ENCODE data around the gene TUBGCP6. TPM values are rescaled to one million over a fixed set of nuclear protein-coding genes. Genes with fewer than 3 reads are reported as not detected.
"Not testable (repeated sequence)": the region's sequence is repeated elsewhere in the genome, so short reads cannot be mapped to it uniquely, and the experiment has no call there.

TUBGCP6 gene
- total RNA-seq, 1 donor from 2014 or later: 23.5 TPM

DNA sequence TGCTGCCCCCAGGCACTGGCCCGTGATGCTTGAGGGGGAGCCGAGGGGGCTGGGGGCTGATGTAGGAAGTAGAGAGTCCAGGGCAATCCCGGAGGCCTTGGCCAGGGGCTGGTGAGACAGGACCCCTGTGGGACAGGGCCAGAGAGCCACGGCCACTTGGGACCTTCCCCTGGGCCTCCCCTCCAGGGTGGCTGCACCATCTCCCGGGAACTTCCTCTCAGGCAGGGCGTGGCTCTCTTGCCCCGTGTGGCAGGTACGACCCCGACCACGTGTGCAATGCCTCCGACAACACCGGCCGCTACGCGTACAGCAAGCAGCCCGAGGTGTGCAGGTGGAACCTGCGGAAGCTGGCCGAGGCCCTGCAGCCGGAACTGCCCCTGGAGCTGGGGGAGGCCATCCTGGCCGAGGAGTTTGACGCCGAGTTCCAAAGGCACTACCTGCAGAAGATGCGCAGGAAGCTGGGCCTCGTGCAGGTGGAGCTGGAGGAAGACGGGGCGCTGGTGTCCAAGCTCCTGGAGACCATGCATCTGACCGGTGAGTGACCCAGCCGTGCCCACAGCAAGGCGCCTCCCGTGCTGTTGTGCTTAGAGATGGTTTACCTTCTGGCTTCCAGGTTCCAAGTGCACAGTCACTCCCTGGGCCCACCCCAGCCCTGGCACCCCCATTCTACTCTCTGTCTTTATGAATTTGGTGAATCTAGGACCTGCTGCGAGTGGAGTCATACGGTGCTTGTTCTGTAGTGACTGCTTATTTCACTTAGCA, 34.3 kb downstream of the TUBGCP6 start:
- DNase-seq: no peak

DNA sequence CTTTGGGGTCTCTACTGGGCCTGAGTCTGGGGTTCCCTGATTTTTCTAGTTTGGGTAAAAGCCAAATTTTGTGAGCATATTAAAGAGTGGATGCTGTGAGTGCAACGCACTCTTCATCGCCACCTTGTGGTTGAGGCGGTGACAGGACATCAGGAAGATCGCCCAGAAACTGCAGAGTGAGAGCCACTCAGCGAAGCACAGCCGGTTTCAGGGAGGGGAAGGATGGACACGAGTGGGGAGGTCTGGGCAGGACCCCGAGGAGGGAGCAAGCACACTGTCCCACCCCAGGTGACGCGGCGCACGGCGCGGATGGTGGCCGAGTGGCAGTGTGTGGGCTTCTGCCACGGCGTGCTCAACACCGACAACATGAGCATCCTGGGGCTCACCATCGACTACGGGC, 34.9 kb downstream of the TUBGCP6 start:
- DNase-seq: no peak

DNA sequence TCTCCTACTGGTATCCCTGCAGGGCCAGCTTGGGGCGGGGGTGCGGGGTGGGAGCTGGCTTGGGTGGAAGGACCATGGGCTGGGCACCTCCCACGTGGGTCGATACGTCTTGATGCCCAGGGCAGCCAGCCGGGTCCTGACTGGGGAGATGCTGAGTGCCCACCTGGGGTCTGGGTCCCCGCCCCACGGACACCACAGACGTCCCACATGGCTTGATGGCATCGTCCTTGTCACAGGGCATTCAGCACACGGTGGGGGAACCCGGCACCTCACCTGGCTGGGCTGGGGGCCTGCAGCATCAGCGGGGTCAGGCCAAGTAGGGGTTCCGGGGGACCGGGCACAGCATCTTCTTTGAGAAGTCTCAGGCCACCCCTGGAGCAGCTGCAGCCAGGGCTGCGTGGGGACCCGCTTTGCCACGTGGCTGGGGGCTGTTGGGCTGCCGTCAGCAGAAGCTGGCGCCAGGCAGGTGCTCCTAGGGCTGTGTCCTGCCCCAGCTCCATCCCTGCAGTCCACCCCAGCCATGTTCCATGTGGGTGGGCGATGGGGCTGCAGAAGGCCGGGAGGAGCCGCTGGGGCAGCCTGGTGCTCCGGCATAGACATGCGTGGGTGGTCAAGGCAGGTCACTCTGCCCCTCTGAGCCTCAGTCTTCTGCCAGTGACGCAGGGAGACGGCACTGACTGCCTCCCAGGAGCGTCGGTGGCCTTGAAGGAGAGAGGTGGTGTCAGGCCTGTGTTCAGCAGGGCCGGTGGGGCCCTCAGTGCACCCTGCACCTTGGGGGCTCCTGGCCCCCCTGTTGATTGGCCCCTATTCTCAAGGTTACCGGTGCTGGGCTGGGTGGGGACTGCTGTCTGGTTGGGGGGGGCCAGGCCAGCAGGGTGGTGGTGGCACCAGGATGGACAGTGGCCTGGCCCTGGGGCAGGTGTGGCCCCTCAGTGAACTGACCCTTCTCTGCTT, 35.6 kb downstream of the TUBGCP6 start:
- DNase-seq: no peak

DNA sequence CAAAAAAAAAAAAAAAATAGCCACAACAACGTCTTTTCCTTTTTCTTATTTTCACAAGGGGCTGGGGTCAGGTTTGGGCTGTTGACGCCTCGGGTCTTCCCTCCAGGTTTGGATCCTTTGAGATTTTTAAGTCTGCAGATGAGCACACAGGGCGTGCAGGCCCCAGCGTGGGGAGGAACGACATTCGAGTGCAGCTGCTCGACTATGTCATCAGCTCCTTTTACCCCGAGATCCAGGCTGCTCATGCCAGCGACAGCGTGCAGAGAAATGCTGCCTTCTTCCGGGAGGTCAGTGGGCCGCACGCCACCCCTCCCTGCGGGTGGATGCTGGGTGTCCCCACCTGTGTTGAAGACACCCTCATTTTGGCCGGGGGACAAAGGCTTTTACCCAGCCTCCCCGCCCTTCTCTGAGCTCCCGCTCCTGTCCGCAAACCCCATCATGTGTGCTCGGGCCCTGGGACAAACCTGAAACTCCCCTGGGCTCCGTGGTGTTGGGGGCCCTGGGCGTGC, 36.3 kb downstream of the TUBGCP6 start:
- DNase-seq: no peak

DNA sequence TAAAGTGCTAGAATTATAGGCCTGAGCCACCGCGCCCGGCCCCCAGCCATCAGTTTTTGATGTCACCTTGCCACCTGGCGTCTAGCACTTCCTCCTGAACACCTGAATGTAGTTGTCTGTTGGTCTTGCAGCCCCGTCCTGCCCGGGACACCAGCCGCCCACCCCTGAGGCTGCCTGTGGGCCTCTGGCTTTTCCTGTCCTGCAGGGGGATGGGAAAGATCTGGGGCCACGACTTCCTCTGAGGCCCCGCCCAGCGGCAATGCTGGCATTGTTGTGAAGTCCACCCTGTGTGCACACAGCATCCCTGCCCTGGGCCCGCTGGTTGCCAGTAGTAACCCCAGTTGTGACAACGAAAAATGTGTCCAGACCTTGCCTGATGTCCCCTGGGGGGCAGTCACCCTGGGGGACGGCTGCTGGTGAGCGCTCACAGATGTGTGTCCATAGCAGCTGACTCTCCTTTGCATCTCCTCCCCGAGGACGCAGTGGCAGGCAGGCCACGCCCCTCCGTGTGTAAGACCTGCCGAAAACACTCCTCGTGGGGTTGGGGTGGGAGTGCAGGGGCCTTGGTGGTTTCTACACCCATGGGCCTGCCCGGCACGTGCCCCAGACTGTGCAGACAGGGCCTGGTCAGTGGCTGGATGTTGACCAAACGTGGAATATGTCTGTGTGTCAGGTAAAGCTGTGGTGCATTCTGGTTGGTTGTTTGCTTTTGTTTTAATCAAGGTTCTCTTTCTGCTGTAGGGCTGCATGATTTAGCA, 37.3 kb downstream of the TUBGCP6 start:
- DNase-seq: no peak

DNA sequence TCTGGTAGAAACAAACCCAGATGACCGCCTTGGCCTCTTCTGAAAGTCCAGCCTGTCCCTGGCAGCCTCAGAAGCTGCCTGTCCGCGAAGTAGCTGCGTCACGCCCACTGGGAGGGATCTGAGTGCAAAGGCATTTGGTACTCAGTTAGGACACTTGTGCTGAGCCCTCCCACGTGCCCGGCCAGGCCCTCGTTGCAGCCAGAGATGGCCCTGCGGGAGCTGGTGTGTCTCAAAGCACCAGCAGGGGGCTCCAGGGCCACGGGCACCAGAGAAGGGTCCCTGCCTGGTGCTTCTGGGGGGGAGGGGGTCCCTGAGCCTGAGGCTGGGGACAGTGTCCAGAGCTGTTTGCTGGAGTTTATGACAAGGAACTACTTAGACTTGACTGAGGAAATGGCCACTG, 38.2 kb downstream of the TUBGCP6 start:
- DNase-seq: no peak

DNA sequence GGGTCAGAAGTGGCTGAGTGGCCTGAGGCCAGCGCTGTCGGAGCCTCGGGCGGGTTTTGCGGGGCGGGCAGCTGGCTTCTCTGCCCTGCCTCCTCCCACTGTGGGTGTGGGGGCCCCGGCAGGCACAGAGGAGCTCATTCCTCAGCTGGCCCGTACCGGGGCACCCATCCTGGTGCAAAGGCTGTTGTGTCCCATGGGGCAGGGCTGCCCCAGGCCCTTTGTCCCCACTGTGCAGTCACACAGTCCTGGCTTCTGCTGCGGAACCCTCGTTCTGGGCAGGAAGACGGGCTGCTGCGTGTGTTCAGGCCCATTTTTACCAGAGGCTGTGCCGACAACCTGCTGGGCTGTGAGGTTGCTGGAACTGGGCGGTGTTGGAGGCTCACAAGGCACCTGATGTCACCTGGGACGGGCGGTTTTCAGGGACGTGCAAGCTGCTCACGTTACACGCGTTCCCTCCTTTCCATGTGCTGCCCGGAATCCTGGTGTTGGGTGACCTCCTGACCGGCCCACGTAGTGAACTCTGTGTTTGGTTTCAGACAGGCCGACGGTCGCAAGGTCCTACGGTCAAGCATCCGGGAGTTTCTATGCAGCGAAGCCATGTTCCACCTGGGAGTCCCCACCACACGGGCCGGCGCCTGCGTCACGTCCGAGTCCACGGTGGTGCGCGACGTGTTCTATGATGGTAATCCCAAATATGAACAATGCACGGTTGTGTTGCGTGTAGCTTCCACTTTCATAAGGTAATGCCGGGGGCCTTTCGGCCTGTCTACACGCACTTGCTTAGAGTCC, 38.8 kb downstream of the TUBGCP6 start:
- no peak for DNase-seq

DNA sequence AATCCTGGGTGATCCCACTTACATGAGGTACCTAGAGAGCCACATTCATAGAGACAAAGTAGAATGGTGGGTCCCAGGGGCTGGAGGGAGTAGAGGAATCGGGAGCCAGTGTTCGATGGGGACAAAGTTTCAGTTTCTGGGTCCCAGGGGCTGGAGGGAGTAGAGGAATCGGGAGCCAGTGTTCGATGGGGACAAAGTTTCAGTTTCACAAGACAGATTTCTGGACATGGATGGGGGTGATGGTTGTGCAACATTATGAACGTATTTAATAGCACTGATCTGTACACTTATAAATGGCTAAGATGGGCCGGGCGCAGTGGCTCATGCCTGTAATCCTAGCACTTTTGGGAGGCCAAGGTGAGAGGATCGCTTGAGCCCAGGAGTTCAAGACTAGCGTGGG, 39.8 kb downstream of the TUBGCP6 start:
- DNase-seq: not testable (repeated sequence)

DNA sequence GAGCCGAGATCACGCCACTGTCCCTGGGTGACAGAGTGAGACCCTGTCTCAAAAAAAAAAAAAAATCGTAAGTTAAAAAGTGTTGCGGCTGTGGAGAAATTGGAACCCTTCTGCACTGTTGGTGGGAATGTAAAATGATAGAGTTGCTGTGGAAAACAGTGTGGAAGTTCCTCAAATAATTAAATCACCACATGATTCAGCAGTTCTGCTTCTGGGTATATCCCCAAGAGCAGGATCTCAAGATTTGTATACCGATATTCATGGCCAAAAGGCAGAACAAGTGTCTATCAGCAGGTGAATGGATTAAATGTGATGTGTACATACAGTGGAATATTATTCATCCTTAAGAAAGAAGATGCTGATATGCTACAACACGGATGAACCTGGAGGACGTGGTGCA, 40.3 kb downstream of the TUBGCP6 start:
- no peak for DNase-seq

DNA sequence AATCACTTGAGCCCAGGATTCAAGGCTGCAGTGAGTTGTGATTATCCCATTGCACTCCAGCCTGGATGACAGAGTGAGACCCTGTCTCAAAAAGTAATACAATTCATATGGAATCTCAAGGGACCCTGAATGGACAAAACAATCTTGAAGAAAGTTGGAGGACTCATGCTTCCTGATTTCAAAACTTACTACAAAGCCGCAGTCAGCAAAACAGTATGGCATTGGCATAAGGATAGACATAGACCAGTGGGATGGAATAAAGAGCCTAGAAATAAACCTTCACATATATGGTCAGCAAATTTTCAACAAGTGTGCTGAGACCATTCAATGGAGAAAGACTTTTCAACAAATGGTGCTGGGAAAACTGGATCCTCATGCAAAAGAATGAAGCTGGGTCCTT, 41.5 kb downstream of the TUBGCP6 start:
- no peak for DNase-seq

DNA sequence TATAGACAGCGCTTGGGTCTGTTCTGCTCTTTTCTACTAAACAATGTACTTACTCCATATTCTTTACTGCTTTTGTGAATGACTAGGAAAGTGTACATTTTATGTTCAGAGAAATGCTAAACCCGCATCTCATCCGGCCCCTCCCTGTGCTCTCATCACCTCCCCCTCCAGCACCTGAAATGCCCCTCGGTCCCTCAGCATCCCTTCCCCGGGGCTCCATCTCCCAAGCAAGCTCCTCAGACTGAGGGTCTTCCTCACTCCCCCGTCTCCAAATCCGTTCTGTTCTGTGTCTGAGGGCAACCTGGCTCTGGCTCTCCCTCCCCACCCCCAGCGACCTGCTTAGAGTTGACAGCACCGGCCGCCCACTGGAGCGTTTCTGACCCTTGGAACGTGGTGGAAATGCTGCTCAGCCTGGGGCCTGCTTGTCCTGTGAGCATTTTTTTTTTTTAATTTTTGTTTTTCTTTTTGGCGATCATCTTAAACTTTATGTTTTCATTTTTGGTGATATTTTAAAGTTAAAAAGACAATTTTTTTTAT, 42.6 kb downstream of the TUBGCP6 start:
- no peak for DNase-seq

DNA sequence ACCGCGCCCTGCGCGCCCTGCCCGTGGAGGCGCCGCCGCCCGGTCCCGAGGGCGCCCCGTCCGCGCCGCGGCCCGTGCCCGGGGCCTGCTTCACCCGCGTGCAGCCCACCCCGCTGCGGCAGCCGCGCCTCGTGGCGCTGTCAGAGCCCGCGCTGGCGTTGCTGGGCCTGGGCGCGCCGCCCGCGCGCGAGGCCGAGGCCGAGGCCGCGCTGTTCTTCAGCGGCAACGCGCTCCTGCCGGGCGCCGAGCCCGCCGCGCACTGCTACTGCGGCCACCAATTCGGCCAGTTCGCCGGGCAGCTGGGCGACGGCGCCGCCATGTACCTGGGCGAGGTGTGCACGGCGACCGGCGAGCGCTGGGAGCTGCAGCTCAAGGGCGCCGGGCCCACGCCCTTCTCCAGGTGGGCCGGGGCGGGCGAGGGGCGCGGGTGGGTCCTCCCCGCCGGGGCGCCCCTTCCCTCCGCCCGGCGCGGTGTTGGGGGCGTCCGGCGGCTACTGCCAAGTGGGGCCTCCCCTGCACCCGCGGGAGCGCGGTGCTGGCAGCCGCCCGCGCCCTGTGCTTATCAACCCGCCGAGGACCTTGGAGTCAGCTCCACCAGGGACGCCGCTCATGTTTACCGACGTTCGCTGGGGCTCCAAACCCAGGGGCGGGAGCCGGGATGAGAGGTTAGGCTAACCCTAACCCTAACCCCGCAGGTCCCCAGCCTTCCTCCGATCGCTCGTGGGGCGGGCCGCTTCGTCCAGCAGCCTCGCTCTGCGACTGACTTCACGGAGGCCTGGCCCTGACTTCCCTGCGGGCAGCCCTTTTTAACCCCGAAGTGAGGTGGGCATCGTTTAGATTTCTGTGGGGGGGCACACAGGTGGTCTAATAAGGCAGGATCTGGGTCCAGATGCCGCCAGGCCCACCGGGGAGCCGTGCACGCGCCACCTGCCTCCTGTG, 43.4 kb downstream of the TUBGCP6 start:
- DNase-seq: no peak

DNA sequence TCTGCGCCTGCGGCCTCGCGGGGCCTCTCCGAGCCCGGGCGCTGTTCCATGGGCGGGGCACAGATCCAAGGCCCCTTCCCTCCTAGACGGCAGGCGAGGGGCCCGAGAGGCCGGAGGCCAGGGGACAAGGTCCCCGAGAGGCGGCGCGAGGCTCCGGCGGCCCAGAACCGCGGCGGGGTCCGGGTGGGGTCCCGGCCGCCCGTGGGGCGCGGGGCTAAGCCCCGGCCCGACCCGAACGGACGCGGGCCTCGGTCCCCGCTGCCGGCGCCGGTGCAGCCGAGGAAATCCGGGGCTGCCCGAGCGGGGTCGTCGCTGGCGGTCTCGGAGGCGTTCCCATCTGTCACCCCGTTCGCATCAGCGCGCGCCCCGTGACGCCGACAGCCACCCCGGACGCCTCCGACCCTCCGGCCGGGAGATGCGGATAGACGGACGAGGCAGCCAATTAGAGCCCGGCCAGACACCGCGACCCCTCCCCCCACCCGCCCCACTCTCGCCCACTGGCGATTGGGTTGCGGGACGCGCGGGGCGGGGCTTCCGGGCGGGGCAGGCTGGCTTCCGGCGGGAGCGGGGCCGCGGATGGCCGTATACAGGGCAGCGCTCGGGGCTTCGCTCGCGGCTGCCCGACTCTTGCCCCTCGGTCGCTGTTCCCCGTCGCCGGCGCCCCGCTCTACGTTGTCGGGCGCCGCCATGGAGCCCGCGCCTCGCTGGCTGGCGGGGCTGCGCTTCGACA, 44.2 kb downstream of the TUBGCP6 start, which contains the start of gene SELENOO:
Gene SELENOO (plus strand): TSS at position 551 of the 730 bp plus-strand sequence. CDS start 26 bp downstream, at position 577.
- peak; percentile 55 for DNase-seq

DNA sequence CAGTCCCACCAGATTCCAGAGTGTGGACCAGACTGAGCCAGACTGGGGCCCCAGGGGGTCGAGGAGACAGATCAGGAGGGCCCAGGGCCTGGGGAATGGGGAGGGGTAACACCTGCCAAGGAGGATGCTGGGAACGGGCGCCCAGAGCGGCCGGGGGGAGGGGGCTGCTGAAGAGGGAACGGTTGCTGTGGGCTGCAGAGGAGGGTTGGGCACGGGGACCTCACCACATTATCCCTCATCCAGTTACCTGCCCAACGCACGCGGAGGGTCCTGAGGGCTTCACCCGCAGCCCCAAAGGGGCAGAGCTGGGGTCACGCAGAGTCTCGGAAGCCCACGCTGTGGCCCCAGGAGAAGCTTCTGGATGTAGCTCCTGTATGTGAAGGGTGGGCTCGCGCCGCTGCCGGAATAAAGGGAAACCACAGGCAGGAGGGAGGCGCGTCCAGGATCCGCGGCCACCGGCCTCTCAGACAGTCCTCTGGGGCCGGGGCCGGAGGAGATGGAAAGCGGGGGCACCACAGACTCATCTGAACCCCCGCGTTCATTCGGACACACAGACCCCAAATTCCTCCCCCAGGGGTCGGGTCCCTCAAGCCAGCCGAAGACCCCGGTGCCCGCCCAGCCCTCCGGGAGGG, 44.9 kb downstream of the TUBGCP6 start:
- DNase-seq: no peak

DNA sequence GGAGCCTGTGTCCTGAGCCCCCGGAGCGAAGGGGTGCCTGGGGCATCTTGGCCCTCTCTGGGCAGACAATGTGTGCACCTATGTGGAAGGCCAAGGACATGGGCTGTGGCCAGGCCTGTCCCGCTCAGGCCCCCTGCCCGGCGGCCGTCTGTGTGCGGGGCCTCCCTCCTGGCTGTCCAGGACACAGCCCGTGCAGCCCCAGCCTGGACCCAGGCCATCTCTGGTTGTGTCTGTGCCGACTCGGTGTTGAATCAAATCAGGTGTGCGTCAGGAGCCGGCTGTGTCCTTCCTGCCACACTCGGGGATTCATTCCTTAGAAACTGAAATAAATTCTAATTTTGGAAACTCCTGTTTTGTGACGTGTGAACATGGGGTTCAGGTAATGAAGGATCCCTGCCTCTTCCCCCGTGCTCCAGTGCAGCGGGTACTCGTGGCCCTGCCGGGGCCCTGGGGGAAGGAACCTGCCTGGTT, 45.5 kb downstream of the TUBGCP6 start:
- no peak for DNase-seq

DNA sequence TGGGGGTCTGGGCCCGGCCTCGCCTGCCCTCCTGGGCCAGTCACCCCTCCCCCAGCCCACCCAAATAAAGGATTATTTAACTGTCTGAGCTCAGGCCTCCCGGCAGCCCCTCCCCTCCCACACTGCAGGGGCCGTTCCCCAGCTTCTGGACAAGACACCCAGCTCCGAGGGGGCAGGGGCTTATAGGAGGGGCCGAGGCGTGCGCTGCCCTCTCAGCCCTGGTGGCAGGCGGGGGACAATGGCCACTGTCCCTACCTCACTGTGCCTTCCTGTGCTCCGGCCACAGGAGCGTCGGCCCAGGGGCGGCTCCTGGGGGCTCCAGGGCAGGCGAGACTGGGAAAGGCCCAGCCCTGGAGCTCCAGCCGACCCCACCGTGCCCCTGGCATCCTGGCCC, 46.2 kb downstream of the TUBGCP6 start:
- no peak for DNase-seq

DNA sequence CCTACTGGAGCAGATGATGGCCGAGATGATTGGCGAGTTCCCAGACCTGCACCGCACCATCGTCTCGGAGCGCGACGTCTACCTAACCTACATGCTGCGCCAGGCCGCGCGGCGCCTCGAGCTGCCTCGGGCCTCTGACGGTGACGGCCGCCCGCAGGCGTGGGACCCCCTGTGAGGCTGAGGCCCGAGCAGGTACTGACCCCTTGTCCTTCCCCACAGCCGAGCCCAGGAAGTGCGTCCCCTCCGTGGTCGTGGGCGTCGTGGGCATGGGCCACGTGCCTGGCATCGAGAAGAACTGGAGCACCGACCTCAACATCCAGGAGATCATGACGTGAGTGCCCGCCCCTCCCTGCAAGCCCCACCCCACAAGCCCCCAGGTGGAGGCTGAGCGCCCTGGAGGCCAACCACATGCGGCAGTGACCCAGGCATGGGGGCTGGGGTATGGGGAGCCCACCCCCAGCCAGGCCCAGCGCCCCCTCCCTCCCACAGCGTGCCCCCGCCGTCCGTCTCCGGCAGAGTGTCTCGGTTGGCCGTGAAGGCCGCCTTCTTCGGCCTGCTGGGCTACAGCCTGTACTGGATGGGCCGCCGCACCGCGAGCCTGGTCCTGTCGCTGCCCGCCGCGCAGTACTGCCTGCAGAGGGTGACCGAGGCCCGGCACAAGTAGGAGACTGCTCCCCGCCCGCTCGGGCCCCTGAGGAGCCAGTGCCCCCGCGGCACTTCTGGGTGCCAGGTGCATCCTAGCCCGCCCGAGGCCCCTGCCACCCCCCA, 46.8 kb downstream of the TUBGCP6 start:
- DNase-seq: no peak

Data from skin of body (tissue), 2 donors.